H9 (cell line): Measurements from ENCODE around the gene NLGN3. TPM values are rescaled to one million over a fixed set of nuclear protein-coding genes. Genes with fewer than 3 reads are reported as not detected.

Source experiments
- DNase-seq: peaks from one replicate; pipeline ENCODE4 v3.0.0-alpha.2; 2017
- H2AFZ ChIP-seq: one replicate; pipeline ENCODE4 v1.6.1; 2013; ENCODE audit warnings: mild to moderate bottlenecking, low read length, control low read depth, moderate library complexity
- H2AK5ac ChIP-seq: 2 replicates; pipeline ENCODE4 v1.6.1; 2013; ENCODE audit warnings: low read length, control low read depth, mixed read lengths; ENCODE audit not compliant: insufficient read length
- H2BK120ac ChIP-seq: one replicate; pipeline ENCODE4 v1.6.1; 2013; ENCODE audit warnings: low read depth, mild to moderate bottlenecking, low read length, control low read depth, inconsistent platforms; ENCODE audit not compliant: poor library complexity, severe bottlenecking
- H2BK12ac ChIP-seq: 2 replicates; pipeline ENCODE4 v1.6.1; 2013; ENCODE audit warnings: low read length, control low read depth, mixed read lengths, low read depth; ENCODE audit not compliant: insufficient read length
- H2BK15ac ChIP-seq: 2 replicates; pipeline ENCODE4 v1.6.1; 2013; ENCODE audit warnings: low read depth, low read length, control low read depth
- H2BK20ac ChIP-seq: one replicate; pipeline ENCODE4 v1.6.1; 2013; ENCODE audit warnings: low read depth, mild to moderate bottlenecking, low read length, control low read depth, inconsistent platforms; ENCODE audit not compliant: poor library complexity, severe bottlenecking
- H2BK5ac ChIP-seq: 2 replicates; pipeline ENCODE4 v1.6.1; 2013; ENCODE audit warnings: low read length, control low read depth, mixed read lengths; ENCODE audit not compliant: insufficient read length
- H3K14ac ChIP-seq: 2 replicates; pipeline ENCODE4 v1.6.1; 2013; ENCODE audit warnings: low read length, control low read depth; ENCODE audit not compliant: insufficient read depth
- H3K18ac ChIP-seq: 2 replicates; pipeline ENCODE4 v1.6.1; 2013; ENCODE audit warnings: low read depth, mild to moderate bottlenecking, mixed read lengths, low read length, control low read depth; ENCODE audit not compliant: insufficient read length
- H3K23ac ChIP-seq: 2 replicates; pipeline ENCODE4 v1.6.1; 2013; ENCODE audit warnings: low read length, control low read depth, mixed read lengths, low read depth; ENCODE audit not compliant: insufficient read length
- H3K23me2 ChIP-seq: 2 replicates; pipeline ENCODE4 v1.6.1; 2013; ENCODE audit warnings: low read depth, mild to moderate bottlenecking, mixed read lengths, low read length, control low read depth; ENCODE audit not compliant: insufficient read length, poor library complexity, severe bottlenecking
- H3K27ac ChIP-seq: 2 replicates; pipeline ENCODE4 v1.5.1; 2013; ENCODE audit warnings: low read length, control low read depth, mixed read lengths, low read depth; ENCODE audit not compliant: insufficient read length
- H3K27me3 ChIP-seq: 2 replicates; pipeline ENCODE4 v1.6.1; 2013; ENCODE audit warnings: low read length, control low read depth, inconsistent platforms; ENCODE audit not compliant: insufficient read depth
- H3K4ac ChIP-seq: 2 replicates; pipeline ENCODE4 v1.6.1; 2013; ENCODE audit warnings: low read depth, mild to moderate bottlenecking, control low read depth, inconsistent platforms, low read length, moderate library complexity
- H3K4me1 ChIP-seq: 2 replicates; pipeline ENCODE4 v1.6.1; 2013; ENCODE audit warnings: low read length, control low read depth, inconsistent platforms; ENCODE audit not compliant: insufficient read depth
- H3K4me2 ChIP-seq: 2 replicates; pipeline ENCODE4 v1.6.1; 2013; ENCODE audit warnings: low read length, control low read depth, mixed read lengths; ENCODE audit not compliant: insufficient read length, insufficient read depth
- H3K56ac ChIP-seq: 2 replicates; pipeline ENCODE4 v1.6.1; 2013; ENCODE audit warnings: low read depth, mild to moderate bottlenecking, mixed read lengths, low read length, control low read depth; ENCODE audit not compliant: insufficient read length
- H3K79me1 ChIP-seq: 2 replicates; pipeline ENCODE4 v1.6.1; 2013; ENCODE audit warnings: low read depth, mild to moderate bottlenecking, moderate library complexity, low read length, control low read depth, inconsistent platforms; ENCODE audit not compliant: insufficient read depth, poor library complexity, severe bottlenecking
- H3K79me2 ChIP-seq: 2 replicates; pipeline ENCODE4 v1.6.1; 2013; ENCODE audit warnings: low read length, control low read depth, inconsistent platforms; ENCODE audit not compliant: insufficient read depth
- H3K9ac ChIP-seq: 2 replicates; pipeline ENCODE4 v1.6.1; 2013; ENCODE audit warnings: low read length, control low read depth, mixed read lengths; ENCODE audit not compliant: insufficient read length; ENCODE audit errors: extremely low read depth
- H3K9me3 ChIP-seq: one replicate; pipeline ENCODE4 v1.6.1; 2013; ENCODE audit warnings: low read depth, low read length, inconsistent platforms; ENCODE audit not compliant: control insufficient read depth
- H3T11ph ChIP-seq: one replicate; pipeline ENCODE4 v1.6.1; 2013; ENCODE audit warnings: mild to moderate bottlenecking, low read length, control low read depth, inconsistent platforms
- H4K20me1 ChIP-seq: one replicate; pipeline ENCODE4 v1.6.1; 2013; ENCODE audit not compliant: control insufficient read depth, insufficient read length, insufficient read depth
- H4K5ac ChIP-seq: 2 replicates; pipeline ENCODE4 v1.6.1; 2013; ENCODE audit warnings: low read depth, mild to moderate bottlenecking, mixed read lengths, low read length, control low read depth; ENCODE audit not compliant: insufficient read length
- H4K8ac ChIP-seq: replicated peaks from 2 replicates; pipeline ENCODE4 v1.6.1; 2013; ENCODE audit warnings: low read length, control low read depth, mixed read lengths, low read depth; ENCODE audit not compliant: insufficient read length
- H4K91ac ChIP-seq: 2 replicates; pipeline ENCODE4 v1.6.1; 2013; ENCODE audit warnings: low read depth, mild to moderate bottlenecking, moderate library complexity, mixed read lengths, low read length, control low read depth; ENCODE audit not compliant: insufficient read length
- H3K27ac Mint-ChIP-seq, 3 experiments: 2 replicates in 2 of 3; 3 replicates in 1 of 3; pipeline ENCODE4 v1.8.0; 2020 to 2021; ENCODE audit warnings: mixed read lengths in 3 of 3, mild to moderate bottlenecking in 1 of 3, moderate library complexity in 1 of 3
- H3K27me3 Mint-ChIP-seq: 2 replicates; pipeline ENCODE4 v1.8.0; 2021; ENCODE audit warnings: low read depth, mild to moderate bottlenecking, moderate library complexity, mixed read lengths
- H3K36me3 Mint-ChIP-seq, 3 experiments: 2 replicates in 2 of 3; 3 replicates in 1 of 3; pipeline ENCODE4 v1.8.0; 2020 to 2021; ENCODE audit warnings: low read depth in 3 of 3, mixed read lengths in 3 of 3; ENCODE audit not compliant: insufficient read depth in 1 of 3
- H3K4me1 Mint-ChIP-seq, 2 experiments: 2 replicates each; pipeline ENCODE4 v1.8.0; 2020; ENCODE audit warnings: mixed read lengths in 2 of 2
- H3K4me3 Mint-ChIP-seq, 2 experiments: 2 replicates in 1 of 2; 3 replicates in 1 of 2; pipeline ENCODE4 v1.8.0; 2020 to 2021; ENCODE audit warnings: mild to moderate bottlenecking in 2 of 2, mixed read lengths in 2 of 2, moderate library complexity in 1 of 2
- H3K9me3 Mint-ChIP-seq, 2 experiments: 2 replicates in 1 of 2; 3 replicates in 1 of 2; pipeline ENCODE4 v1.8.0; 2020; ENCODE audit warnings: mild to moderate bottlenecking in 2 of 2, mixed read lengths in 2 of 2, moderate library complexity in 1 of 2
- WGBS: extraction: QIAGEN DNeasy Blood & Tissue Kit; methylation state at CpG from one replicate; pipeline ENCODE4 v1.1.7; 2013; ENCODE audit warnings: missing lambda C conversion rate, low lambda C conversion rate, mixed read lengths; ENCODE audit not compliant: insufficient read length; ENCODE audit errors: extremely low coverage; 5-methylcytosine and 5-hydroxymethylcytosine counted together
- total RNA-seq: library from RNA; stranded (reverse); gene quantifications from 2 replicates; pipeline ENCODE4 v1.2.1, GENCODE V29; 2021
- TF ChIP-seq, protein P1 (sequence below): fragments of 200-600 bp; sonication (generic); conservative IDR thresholded peaks from 3 replicates; pipeline ENCODE4 v1.8.0; 2021; ENCODE audit warnings: antibody characterized with exemption, mild to moderate bottlenecking

Gene NLGN3
- total RNA-seq, 1 experiment from 2014 or later: 3.6 TPM

- Histone ChIP-seq H4K91ac (no peak within 1 kb of the TSS), H3T11ph (no peak within 1 kb of the TSS), H3K23ac (no peak within 1 kb of the TSS), H3K23me2 (peaks cover 7% of the 10 kb centered on the region), H2BK5ac (no peak within 1 kb of the TSS), H2AK5ac (no peak within 1 kb of the TSS), H3K27me3 (no peaks in the 10 kb centered on the region; the same call in 1 of the 2 replicates), H3K79me1 (no peaks in the 10 kb centered on the region), H2BK15ac (no peak within 1 kb of the TSS; the same call in 1 of the 2 replicates), H3K56ac (no peak within 1 kb of the TSS), H3K4me1 (peaks cover 3% of the 10 kb centered on the region; the same call in 1 of the 2 replicates), H3K9me3 (peaks cover 21% of the 10 kb centered on the region), H4K20me1 (no peaks in the 10 kb centered on the region), H2AFZ (peak within 1 kb of the TSS; percentile 71), H4K8ac (no peak within 1 kb of the TSS), H3K18ac (no peak within 1 kb of the TSS), H2BK120ac (no peak within 1 kb of the TSS), H3K14ac (no peak within 1 kb of the TSS; the same call in 1 of the 2 replicates), H3K9ac (peak within 1 kb of the TSS; percentile 70), H3K27ac (no peak within 1 kb of the TSS), H4K5ac (no peak within 1 kb of the TSS), H2BK20ac (no peak within 1 kb of the TSS), H2BK12ac (no peak within 1 kb of the TSS), H3K4ac (no peak within 1 kb of the TSS), H3K79me2 (no peaks in the 10 kb centered on the region), H3K4me2 (peak within 1 kb of the TSS; percentile 96)
- peaks cover 24 to 32% of the 10 kb centered on the region in 2 experiments for H3K4me1 Mint-ChIP-seq
- TF ChIP-seq, protein P1, sequence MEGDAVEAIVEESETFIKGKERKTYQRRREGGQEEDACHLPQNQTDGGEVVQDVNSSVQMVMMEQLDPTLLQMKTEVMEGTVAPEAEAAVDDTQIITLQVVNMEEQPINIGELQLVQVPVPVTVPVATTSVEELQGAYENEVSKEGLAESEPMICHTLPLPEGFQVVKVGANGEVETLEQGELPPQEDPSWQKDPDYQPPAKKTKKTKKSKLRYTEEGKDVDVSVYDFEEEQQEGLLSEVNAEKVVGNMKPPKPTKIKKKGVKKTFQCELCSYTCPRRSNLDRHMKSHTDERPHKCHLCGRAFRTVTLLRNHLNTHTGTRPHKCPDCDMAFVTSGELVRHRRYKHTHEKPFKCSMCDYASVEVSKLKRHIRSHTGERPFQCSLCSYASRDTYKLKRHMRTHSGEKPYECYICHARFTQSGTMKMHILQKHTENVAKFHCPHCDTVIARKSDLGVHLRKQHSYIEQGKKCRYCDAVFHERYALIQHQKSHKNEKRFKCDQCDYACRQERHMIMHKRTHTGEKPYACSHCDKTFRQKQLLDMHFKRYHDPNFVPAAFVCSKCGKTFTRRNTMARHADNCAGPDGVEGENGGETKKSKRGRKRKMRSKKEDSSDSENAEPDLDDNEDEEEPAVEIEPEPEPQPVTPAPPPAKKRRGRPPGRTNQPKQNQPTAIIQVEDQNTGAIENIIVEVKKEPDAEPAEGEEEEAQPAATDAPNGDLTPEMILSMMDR: no peak
- peaks cover 64 to 72% of the 10 kb centered on the region in 2 experiments for H3K9me3 Mint-ChIP-seq
- DNase-seq: peak; percentile 92
- H3K36me3 Mint-ChIP-seq: peaks cover 0 to 7% (median 0%) of the 10 kb centered on the region in 3 experiments; a peak in 2 of 7 replicates
- peak within 1 kb of the TSS in 2 of 3 experiments; percentile 81 to 96; a peak in 3 of 7 replicates for H3K27ac Mint-ChIP-seq
- WGBS: no CpG with 5 or more reads among the region's 29 CpGs
- peaks cover 40% of the 10 kb centered on the region for H3K27me3 Mint-ChIP-seq
- peak within 1 kb of the TSS; percentile 85 to 91 for H3K4me3 Mint-ChIP-seq
Measured at GRCh38 chrX:71095555-71095980, 49.1 kb upstream of the NLGN3 start, which contains the start of gene FOXO4. Gene FOXO4, plus strand, starts transcription at chrX:71095851. Its CDS starts 678 bp downstream, at chrX:71096529.
